ENCODE results near the gene MED13L. TPM values are rescaled to one million over a fixed set of nuclear protein-coding genes. Genes with fewer than 3 reads are reported as not detected.

MED13L gene
- total RNA-seq, 2 experiments from 2014 or later: 25.7 to 40.1 TPM

- no peak for DNase-seq (ENCODE audit: low spot score)
- ChIA-PET CTCF (ENCODE audit: unreplicated experiment) (no interaction called here), POLR2A (no interaction called here)
- Histone ChIP-seq H3K4me1 (ENCODE audit: insufficient read depth, low read length, poor library complexity, severe bottlenecking) (peaks cover 6% of the 10 kb centered on the region), H3K9me2 (ENCODE audit: insufficient read depth, low read length) (no peaks in the 10 kb centered on the region), H3K4me2 (ENCODE audit: low read length) (no peak overlapping the region), H3K79me2 (ENCODE audit: insufficient read depth, low read depth, low read length) (no peaks in the 10 kb centered on the region), H3K9me3 (ENCODE audit: low read length) (no peaks in the 10 kb centered on the region), H3K4me3 (ENCODE audit: low read depth, low read length, poor library complexity, severe bottlenecking) (no peak overlapping the region), H4K20me1 (ENCODE audit: insufficient read depth, low read length) (no peaks in the 10 kb centered on the region), H3K36me3 (ENCODE audit: insufficient read depth, low read length) (no peaks in the 10 kb centered on the region), H3K27ac (ENCODE audit: low read depth, low read length, poor library complexity, severe bottlenecking) (no peak overlapping the region), H2AFZ (ENCODE audit: low read length) (no peak overlapping the region)
- intact Hi-C loops (cut with micrococcal nuclease; ENCODE audit: unreplicated experiment): no loop called here
- BruUV-seq (replicated peaks): no TSS peak
- TF ChIP-seq CTCF (conservative IDR thresholded peaks at IDR 0.05; ENCODE audit: low read length): no peak
- TF ChIP-seq EZH2phosphoT487 (IDR thresholded peaks at IDR 0.05; ENCODE audit: borderline replicate concordance, low read depth, low read length): no peak
Measured at GRCh38 chr12:116026346-116026745, 251.1 kb downstream of the MED13L start.

GRCh38 chr12:116024769-116025168 lies 252.7 kb downstream of the MED13L start:
- BruUV-seq (replicated peaks): no TSS peak
- no peaks in the 10 kb centered on the region for H3K9me2 ChIP-seq (ENCODE audit: insufficient read depth, low read length)
- H3K9me3 ChIP-seq (ENCODE audit: low read length): no peaks in the 10 kb centered on the region
- intact Hi-C loops (cut with micrococcal nuclease; ENCODE audit: unreplicated experiment): no loop called here
- H3K27ac ChIP-seq (ENCODE audit: low read depth, low read length, poor library complexity, severe bottlenecking): no peak overlapping the region
- TF ChIP-seq EZH2phosphoT487 (IDR thresholded peaks at IDR 0.05; ENCODE audit: borderline replicate concordance, low read depth, low read length): no peak
- no peak for TF ChIP-seq CTCF (conservative IDR thresholded peaks at IDR 0.05; ENCODE audit: low read length)
- no peak overlapping the region for H3K4me3 ChIP-seq (ENCODE audit: low read depth, low read length, poor library complexity, severe bottlenecking)
- no peak overlapping the region for H2AFZ ChIP-seq (ENCODE audit: low read length)
- no peak overlapping the region; the same call in 1 of the 2 replicates for H3K4me2 ChIP-seq (ENCODE audit: low read length)
- ChIA-PET POLR2A (no interaction called here), CTCF (ENCODE audit: unreplicated experiment) (no interaction called here)
- DNase-seq (ENCODE audit: low spot score): no peak
- no peaks in the 10 kb centered on the region for H3K36me3 ChIP-seq (ENCODE audit: insufficient read depth, low read length)
- peaks cover 6% of the 10 kb centered on the region for H3K4me1 ChIP-seq (ENCODE audit: insufficient read depth, low read length, poor library complexity, severe bottlenecking)
- no peaks in the 10 kb centered on the region for H4K20me1 ChIP-seq (ENCODE audit: insufficient read depth, low read length)
- H3K79me2 ChIP-seq (ENCODE audit: insufficient read depth, low read depth, low read length): no peaks in the 10 kb centered on the region

- H3K27ac ChIP-seq (ENCODE audit: low read depth, low read length, poor library complexity, severe bottlenecking): no peak overlapping the region
- no peaks in the 10 kb centered on the region for H3K4me1 ChIP-seq (ENCODE audit: insufficient read depth, low read length, poor library complexity, severe bottlenecking)
- no peak overlapping the region for H2AFZ ChIP-seq (ENCODE audit: low read length)
- peaks cover 3% of the 10 kb centered on the region; the same call in 1 of the 2 replicates for H3K36me3 ChIP-seq (ENCODE audit: insufficient read depth, low read length)
- no peaks in the 10 kb centered on the region for H3K79me2 ChIP-seq (ENCODE audit: insufficient read depth, low read depth, low read length)
- H3K4me3 ChIP-seq (ENCODE audit: low read depth, low read length, poor library complexity, severe bottlenecking): no peak overlapping the region
- CTCF ChIA-PET (ENCODE audit: unreplicated experiment): no interaction called here
- intact Hi-C loops (cut with micrococcal nuclease; ENCODE audit: unreplicated experiment): no loop called here
- no peak for DNase-seq (ENCODE audit: low spot score)
- H4K20me1 ChIP-seq (ENCODE audit: insufficient read depth, low read length): no peaks in the 10 kb centered on the region
- no TSS peak for BruUV-seq (replicated peaks)
- POLR2A ChIA-PET: no interaction called here
- no peak overlapping the region for H3K4me2 ChIP-seq (ENCODE audit: low read length)
- H3K9me3 ChIP-seq (ENCODE audit: low read length): no peaks in the 10 kb centered on the region
- TF ChIP-seq CTCF (conservative IDR thresholded peaks at IDR 0.05; ENCODE audit: low read length): no peak
- no peak for TF ChIP-seq EZH2phosphoT487 (IDR thresholded peaks at IDR 0.05; ENCODE audit: borderline replicate concordance, low read depth, low read length)
- H3K9me2 ChIP-seq (ENCODE audit: insufficient read depth, low read length): no peaks in the 10 kb centered on the region
Measured at GRCh38 chr12:116019415-116019814, 258.1 kb downstream of the MED13L start.

All from OCI-LY7 (cell line).